Measurements from ENCODE around the gene HERC5. TPM values are rescaled to one million over a fixed set of nuclear protein-coding genes. Genes with fewer than 3 reads are reported as not detected.
A peak's percentile ranks its signal among the peaks of the same experiment; 100 is the strongest.
"Not testable (repeated sequence)": the region's sequence is repeated elsewhere in the genome, so short reads cannot be mapped to it uniquely, and the experiment has no call there.

HERC5 gene
- polyA plus RNA-seq, 1 donor: 6.0 TPM

DNA sequence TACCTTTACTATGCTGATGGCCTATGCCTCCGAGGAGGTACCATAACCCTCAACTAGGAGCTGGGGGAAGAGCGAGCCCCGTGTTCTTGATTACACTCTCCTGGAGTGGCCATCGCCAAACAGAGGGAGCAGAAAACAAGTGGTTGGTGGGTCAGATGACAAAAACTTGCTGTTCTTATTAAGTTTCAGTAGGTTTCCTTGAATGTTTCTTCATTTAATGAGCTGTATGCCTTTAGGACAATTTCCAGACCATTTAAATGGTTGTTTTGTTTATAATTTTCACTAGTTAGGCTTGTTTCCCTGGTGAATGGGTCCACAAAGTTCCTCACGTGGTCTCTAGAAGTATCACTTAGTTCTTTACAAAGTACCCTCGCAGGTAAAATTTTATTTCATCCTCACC, 62.0 kb downstream of the HERC5 start:
- no peak for DNase-seq

DNA sequence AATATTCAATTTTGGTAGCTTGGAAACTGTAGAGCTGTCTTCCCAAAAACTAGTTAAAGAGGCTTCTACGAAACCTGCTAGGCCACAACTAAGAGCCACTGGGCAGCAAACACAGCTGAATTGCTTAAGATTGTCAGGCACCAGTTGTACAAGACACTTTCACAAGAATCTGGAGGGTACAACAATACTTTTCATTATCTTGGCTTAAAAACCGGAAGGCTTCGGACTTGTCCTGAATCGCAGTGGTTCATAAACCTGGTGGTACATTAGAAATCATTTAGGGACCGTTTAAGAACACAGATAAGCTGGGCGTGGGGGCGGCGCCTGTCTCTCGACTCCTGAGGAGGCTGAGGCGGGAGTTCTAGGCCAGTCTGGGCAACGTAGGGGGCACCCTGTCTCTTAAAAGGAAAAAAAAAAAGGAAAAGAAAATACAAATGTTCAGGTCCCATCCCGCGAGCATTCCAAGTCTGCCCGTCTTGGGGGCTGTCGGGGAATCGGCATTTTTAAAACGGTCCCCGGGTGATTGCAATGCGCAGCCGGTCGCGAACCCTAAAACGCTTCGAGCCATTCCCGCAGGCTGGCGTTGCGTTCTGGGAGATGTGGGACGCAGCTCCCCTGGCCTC, 65.9 kb downstream of the HERC5 start:
- peak; percentile 40 for DNase-seq

DNA sequence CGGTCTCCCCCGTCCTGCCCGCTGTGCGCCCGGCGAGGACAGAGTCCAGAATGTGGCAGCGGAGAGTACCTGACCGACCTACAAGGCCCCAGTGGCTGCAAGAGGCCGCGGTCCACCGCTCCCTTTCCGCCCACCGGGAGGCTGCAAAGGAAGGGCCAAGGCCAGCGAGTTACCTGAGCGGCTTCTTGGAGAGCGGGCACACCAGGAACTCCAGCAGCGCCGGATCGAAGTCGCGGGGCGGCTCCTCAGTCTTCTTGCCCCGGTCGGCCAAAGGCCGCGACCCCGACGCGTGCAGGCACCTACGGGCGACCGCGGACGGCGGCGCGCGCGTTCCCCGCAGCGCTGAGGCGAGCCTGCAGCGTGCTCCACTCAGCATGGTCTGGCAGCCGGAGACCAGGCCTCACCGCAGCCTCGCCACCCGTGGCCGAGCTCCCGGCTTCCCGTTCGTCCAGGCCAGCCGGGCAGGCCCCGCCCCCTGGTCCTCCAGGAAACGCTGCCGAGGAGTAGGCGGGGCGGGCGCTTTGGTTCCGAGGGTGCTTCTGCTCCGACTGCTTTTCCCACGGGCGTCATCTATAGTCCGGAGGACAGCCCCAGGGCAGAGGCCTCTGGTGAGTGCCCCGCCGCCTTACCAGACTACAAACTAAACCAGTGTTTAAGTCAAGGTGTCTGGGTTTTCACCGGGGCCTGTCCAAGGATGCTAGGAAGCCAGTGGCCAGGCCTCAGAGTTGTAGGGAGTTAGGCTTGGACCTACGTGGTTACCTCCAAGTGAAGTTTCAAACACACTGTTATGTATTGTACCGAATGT, 66.6 kb downstream of the HERC5 start, which contains the start of gene PYURF:
Gene PYURF, minus strand, starts transcription at position 452 of the 805 bp plus-strand sequence. Its CDS starts 76 bp downstream, at position 376.
- peak; percentile 93 for DNase-seq

DNA sequence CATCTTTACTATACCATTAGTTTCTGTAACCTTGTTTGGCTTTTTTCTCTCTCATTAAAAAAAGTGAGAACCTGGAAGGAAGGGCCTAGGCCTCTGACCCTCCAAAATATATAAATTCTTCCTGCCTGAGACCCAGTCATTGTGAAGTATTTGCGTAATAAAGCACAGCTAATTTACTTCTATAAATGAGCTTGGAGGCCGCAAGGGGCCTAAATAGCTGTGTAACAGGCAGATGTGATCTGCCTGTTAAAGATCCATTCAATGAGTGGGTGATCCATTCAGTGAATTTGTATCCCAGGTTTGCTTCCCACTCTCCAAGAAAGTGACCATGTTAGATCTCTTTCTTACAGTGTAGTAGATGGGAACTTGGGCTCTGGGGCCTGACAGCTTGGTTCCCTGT, 67.3 kb downstream of the HERC5 start:
- no peak for DNase-seq

DNA sequence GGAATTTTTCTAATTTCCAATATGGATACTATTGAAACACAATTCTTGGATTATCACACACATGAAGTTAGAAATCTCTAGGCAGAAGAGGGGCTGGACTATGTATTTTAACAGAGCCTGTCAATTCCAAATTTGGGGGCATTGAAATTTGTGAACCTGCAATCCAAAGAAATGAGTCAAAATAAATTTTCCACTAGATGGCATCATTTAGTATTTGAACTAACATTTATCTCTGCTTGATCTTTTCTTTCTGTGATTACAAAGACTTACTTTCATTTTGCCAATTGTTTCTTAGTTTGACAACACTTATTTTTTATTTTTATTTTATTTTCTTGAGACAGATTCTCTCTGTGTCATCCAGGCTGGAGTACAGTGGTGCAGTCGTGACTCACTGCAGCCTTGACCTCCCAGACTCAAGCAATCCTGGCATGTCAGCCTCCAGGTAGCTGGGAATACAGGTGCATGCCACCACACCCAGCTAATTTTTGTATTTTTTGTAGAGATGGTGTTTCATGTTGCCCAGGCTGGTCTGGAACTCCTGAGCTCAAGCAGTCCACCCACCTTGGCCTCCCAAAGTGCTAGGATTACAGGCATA, 69.4 kb downstream of the HERC5 start:
- DNase-seq: no peak

DNA sequence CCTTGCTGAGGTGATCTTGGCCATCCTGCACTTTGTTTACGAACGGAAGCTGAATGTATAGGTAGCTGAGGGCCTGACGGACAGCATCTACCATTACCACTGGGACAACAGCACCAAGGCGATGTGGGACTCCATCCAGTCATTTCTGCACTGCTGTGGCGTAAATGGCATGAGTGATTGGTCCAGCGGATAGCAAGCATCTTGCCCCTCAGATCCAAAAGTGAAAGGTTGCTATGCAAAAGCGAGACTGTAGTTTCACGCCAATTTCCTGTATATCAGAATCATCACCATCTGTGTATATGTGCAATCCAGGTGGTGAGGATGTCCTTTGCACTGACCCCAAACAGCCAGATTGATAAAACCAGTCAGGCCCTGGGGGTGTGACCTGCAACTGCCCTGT, 70.9 kb downstream of the HERC5 start:
- no peak for DNase-seq

DNA sequence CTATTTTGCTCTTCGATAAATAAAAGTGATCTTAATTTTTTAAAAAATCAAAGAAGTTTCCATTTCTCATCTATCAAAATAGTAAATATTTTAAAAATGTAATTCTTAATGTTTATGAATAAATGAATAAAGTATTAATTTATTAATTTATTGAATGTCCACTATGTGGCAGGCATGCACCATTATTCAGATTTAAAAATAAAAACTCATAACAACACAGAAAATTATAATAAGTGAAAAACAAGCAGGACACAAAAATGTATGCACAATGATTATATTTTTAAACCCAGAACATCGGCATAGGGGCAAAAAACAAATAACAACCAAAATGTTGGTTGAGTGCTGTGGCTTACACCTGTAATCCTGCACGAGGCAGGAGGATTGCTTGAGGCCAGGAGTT, 71.9 kb downstream of the HERC5 start:
- no peak for DNase-seq

DNA sequence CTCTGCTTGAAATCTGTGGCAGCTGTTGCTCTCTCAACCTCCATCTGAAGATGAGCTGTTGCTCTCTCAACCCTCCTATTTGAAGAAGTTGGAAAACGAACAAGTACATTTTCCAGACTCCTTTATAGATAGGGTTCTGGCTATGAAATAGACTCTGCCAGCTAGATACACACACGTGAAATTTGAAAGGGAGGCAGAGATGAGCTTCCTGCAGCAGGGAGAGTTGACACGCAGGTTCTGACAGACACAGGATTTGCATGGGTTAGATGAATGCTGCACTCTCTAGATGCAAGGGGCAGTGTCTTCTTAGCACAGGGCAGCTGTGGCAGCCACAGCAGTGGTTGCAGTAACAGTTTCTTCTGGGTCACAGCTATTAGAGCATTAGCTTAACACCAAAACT, 74.6 kb downstream of the HERC5 start:
- DNase-seq: no peak

DNA sequence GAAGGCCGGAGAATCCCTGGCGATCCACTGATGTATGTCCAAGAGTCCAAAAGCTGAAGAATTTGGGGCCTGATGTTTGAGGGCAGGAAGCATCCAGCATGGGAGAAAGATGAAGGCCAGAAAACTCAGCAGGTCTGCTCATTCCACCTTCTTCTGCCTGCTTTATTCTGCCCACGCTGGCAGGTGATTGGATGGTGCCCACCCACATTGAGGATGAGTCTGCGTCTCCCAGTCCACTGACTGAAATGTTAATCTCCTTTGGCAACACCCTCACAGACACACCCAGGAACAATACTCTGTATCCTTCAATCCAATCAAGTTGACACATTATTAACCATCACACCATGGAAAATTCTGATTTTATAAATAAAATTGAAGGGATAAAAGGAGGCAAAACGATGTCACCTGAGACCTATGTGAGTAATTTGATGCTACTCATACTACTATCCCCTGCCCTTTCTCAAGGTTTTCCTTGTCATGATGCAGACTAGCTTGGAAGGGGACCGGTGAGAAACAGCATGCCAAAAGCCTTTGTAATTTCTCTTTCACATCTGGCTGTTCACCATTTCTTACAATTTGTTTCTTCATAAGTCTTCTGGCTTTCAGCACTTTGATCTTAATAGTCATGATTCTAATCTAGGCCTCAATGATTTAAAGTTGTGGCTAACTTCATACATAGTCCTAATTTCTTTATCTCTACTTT, 76.3 kb downstream of the HERC5 start:
- no peak for DNase-seq

DNA sequence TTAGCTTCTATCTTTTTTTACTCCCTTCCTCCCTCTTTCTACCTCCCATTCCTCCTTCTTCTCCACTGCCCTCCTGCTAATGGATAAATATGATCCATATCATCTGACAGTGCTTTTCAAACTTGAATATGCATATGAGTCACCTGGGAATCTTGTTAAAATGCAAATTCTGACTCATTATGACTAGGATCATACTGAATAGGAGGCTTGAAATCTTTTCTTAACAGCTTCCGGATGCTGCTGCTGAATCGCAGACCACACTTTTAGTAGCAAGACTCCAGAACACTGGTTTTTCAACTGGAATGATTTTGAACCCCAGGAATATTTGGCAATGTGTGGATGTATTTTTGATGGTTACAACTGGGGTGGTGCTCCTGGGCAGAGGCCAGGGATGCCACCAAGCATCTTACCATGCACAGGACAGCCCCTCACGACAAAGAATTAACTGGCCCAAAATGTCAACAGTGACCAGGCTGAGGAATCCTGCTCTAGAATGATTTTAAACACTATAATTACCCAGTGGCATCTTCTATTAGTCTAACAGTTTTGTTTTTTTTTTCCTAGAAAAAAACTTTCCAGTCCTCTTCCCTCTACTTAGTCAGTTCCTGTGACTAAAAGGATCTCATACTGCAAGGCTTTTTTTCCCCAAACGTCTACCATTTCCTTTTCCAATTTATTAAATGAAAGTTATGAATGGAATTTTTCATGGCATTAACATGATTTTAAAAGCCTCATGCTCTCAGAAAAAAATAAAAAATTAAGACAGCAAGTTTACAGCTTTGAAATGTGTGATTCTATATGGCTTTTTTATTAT, 77.2 kb downstream of the HERC5 start:
- DNase-seq: no peak

DNA sequence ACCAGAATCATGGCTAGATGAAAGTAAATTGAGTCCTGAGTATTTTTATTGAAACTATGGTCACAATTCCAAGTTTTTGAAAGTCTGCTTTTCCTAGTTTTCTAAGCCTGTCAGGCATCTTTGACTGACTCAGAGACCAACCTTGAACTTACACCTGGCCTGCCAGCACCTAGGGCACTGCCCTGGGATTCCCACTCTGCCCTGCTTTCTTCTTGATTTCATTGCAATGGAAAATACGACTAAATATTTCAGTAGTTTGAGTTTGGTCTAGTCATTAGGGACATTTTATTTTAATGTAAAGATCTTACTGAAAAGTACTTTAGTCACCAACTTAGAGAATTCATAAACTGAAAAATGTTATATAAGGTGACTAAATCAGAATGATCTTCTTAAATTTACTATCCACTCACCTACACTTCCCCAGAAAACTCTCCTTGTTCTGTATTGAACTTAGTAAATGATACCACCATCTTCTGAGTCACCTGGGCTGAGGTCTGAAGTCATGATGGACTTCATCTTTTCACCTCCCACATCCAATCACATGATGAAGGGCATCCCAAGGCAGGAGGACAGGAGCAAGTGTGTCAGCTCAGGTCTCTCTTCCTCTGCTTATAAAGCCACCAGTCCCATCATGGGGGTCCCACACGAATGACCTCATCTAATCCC, 78.3 kb downstream of the HERC5 start:
- no peak for DNase-seq

DNA sequence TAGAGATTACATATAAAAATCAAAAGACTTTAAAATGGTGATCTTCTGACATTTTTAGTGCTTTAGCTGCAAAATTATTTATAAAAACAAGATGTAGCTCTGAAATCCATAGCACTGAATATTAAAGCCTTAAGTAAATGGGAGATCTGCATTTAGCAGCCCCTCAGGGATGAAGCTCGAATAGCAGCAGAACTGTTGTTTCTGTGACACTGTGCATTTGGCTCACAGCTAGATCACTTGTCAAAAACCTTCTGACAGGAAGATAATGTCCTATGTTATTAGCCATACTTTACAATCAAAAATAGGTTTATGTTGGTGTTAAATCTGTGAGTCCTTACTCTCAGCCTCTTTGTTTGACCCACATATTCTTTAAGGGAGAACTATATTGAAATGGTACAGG, 80.8 kb downstream of the HERC5 start:
- no peak for DNase-seq

DNA sequence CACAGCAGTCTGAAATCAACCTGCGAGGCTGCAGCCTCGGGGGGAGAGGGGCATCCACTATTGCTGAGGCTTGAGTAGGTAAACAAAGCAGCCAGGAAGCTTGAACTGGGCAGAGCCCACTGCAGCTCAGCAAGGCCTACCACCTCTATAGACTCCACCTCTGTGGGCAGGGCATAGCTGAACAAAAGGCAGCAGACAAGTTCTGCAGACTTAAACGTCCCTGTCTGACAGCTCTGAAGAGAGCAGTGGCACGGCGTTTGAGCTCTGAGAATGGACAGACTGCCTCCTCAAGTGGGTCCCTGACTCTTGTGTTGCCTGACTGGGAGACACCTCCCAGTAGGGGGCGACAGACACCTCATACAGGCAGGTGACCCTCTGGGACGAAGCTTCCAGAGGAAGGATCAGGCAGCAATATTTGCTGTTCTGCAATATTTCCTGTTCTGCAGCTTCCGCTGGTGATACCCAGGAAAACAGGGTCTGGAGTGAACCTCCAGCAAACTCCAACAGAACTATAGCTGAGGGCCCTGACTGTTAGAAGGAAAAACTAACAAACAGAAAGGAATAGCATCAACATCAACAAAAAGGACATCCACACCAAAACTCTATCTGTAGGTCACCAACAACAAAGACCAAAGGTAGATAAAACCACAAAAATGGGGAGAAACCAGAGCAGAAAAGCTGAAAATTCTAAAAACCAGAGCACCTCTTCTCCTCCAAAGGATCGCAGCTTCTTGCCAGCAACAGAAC, 82.6 kb downstream of the HERC5 start:
- DNase-seq: not testable (repeated sequence)

DNA sequence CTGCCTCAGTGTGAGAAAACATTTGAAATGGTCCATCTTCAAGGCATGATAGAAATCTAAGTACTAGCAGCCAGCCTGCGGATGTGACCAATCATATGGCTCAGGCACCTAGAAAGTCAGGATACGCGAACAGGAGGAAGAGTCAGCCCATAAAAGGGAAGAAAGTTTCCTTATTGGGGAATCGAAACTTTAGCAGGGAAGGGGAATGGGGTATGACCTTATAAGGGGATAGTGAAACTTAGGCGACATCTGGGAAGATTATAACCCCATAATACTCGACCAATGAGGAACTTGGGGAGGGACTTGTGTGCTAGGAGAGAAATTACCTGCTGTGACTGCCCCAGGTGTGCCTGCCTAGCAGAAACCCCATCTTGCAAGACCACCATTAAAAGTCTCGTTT, 92.9 kb downstream of the HERC5 start:
- DNase-seq: no peak

Other genes starting within 250 kb of the HERC5 start
- 23.0 TPM for gene PPM1K, start 172.6 kb upstream of the HERC5 start, polyA plus RNA-seq (ENCODE audit: insufficient read length)
- gene HERC6, start 78.3 kb upstream of the HERC5 start, polyA plus RNA-seq (ENCODE audit: insufficient read length): 11.2 TPM
- 111 TPM for gene PYURF, start 66.7 kb downstream of the HERC5 start, polyA plus RNA-seq (ENCODE audit: insufficient read length)
- 16.1 TPM for gene HERC3, start 135.4 kb downstream of the HERC5 start, polyA plus RNA-seq (ENCODE audit: insufficient read length)
- 12.2 TPM for gene NAP1L5, start 240.7 kb downstream of the HERC5 start, polyA plus RNA-seq (ENCODE audit: insufficient read length)